Panc1 (cell line): Measurements from ENCODE around the gene MPP2.

Experiments
- POLR2AphosphoS5 ChIP-seq: IDR thresholded peaks from 2 replicates; pipeline ENCODE4 v1.6.1; 2012; ENCODE audit warnings: mild to moderate bottlenecking, low read depth, low read length, moderate library complexity
- SIN3A ChIP-seq: IDR thresholded peaks from 2 replicates; pipeline ENCODE4 v1.6.1; 2012; ENCODE audit warnings: low read depth, mild to moderate bottlenecking, low read length, moderate library complexity, borderline replicate concordance; ENCODE audit not compliant: insufficient read depth
- TCF7L2 ChIP-seq: IDR thresholded peaks from 2 replicates; pipeline ENCODE4 v1.6.1; 2011; ENCODE audit warnings: mild to moderate bottlenecking, low read depth, low read length, inconsistent platforms
- TF ChIP-seq, protein P1 (sequence below): fragments of 450-650 bp; IDR thresholded peaks from 2 replicates; pipeline ENCODE4 v1.5.1; 2017; ENCODE audit warnings: mild to moderate bottlenecking
- TF ChIP-seq, protein P2 (sequence below), 2 experiments: IDR thresholded peaks; 2 replicates each; pipeline ENCODE4 v1.6.1; 2011 to 2012; ENCODE audit warnings: low read depth in 2 of 2, control low read depth in 1 of 2, low read length in 1 of 2, mild to moderate bottlenecking in 1 of 2, moderate library complexity in 1 of 2; ENCODE audit not compliant: insufficient read depth in 1 of 2

DNA sequence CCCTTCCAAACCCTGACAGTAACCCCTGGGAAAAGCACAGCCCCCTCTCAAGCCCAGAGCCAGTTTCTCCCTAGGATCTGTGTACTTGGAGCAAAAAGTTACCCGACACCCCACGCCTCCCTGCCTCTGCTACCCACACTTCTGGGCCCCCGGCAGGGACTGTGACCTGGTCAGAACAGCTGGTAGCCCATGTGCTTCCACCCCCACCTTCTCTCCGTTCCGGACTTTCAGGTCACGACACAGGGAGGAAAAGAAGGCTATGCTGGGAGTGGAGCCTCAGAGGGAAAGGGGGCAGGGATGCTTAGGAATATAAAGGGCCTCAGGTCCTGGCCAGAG lies 28.6 kb upstream of the MPP2 start:
- TF ChIP-seq, protein P1, sequence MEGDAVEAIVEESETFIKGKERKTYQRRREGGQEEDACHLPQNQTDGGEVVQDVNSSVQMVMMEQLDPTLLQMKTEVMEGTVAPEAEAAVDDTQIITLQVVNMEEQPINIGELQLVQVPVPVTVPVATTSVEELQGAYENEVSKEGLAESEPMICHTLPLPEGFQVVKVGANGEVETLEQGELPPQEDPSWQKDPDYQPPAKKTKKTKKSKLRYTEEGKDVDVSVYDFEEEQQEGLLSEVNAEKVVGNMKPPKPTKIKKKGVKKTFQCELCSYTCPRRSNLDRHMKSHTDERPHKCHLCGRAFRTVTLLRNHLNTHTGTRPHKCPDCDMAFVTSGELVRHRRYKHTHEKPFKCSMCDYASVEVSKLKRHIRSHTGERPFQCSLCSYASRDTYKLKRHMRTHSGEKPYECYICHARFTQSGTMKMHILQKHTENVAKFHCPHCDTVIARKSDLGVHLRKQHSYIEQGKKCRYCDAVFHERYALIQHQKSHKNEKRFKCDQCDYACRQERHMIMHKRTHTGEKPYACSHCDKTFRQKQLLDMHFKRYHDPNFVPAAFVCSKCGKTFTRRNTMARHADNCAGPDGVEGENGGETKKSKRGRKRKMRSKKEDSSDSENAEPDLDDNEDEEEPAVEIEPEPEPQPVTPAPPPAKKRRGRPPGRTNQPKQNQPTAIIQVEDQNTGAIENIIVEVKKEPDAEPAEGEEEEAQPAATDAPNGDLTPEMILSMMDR, result no peak
- TF ChIP-seq POLR2AphosphoS5, result no peak
- TF ChIP-seq SIN3A, result no peak
- TF ChIP-seq, protein P2, sequence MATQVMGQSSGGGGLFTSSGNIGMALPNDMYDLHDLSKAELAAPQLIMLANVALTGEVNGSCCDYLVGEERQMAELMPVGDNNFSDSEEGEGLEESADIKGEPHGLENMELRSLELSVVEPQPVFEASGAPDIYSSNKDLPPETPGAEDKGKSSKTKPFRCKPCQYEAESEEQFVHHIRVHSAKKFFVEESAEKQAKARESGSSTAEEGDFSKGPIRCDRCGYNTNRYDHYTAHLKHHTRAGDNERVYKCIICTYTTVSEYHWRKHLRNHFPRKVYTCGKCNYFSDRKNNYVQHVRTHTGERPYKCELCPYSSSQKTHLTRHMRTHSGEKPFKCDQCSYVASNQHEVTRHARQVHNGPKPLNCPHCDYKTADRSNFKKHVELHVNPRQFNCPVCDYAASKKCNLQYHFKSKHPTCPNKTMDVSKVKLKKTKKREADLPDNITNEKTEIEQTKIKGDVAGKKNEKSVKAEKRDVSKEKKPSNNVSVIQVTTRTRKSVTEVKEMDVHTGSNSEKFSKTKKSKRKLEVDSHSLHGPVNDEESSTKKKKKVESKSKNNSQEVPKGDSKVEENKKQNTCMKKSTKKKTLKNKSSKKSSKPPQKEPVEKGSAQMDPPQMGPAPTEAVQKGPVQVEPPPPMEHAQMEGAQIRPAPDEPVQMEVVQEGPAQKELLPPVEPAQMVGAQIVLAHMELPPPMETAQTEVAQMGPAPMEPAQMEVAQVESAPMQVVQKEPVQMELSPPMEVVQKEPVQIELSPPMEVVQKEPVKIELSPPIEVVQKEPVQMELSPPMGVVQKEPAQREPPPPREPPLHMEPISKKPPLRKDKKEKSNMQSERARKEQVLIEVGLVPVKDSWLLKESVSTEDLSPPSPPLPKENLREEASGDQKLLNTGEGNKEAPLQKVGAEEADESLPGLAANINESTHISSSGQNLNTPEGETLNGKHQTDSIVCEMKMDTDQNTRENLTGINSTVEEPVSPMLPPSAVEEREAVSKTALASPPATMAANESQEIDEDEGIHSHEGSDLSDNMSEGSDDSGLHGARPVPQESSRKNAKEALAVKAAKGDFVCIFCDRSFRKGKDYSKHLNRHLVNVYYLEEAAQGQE (IDR thresholded peaks at IDR 0.05; ENCODE audit: insufficient read depth in 1 of 2, low read depth in 2 of 2, low read length in 1 of 2), result no peak
- TF ChIP-seq TCF7L2, result no peak
